Thymus (tissue), 11 donors: ENCODE results near the gene CRTC3. TPM values are rescaled to one million over a fixed set of nuclear protein-coding genes. Genes with fewer than 3 reads are reported as not detected.

Source experiments
- DNase-seq, 9 donors: peaks; one replicate each; pipeline ENCODE4 v3.0.0-alpha.2; 2013; ENCODE audit warnings: low spot score in 9 of 9, low read depth in 6 of 9, missing footprints in 1 of 9
- H3K27ac ChIP-seq, 2 donors: one replicate each; pipeline ENCODE4 v1.5.1; 2013; ENCODE audit warnings: control low read depth in 1 of 2, low read depth in 1 of 2, low read length in 1 of 2, mild to moderate bottlenecking in 1 of 2, moderate library complexity in 1 of 2
- H3K27me3 ChIP-seq, 2 donors: one replicate each; pipeline ENCODE4 v1.5.1; 2013; ENCODE audit warnings: low read length in 1 of 2; ENCODE audit not compliant: control insufficient read depth in 2 of 2, insufficient read depth in 1 of 2
- H3K36me3 ChIP-seq, 2 donors: one replicate each; pipeline ENCODE4 v1.5.1; 2013; ENCODE audit warnings: low read length in 1 of 2, mild to moderate bottlenecking in 1 of 2, moderate library complexity in 1 of 2; ENCODE audit not compliant: control insufficient read depth in 2 of 2, insufficient read depth in 2 of 2
- H3K4me1 ChIP-seq, 2 donors: one replicate each; pipeline ENCODE4 v1.5.1; 2013; ENCODE audit warnings: low read length in 2 of 2; ENCODE audit not compliant: control insufficient read depth in 2 of 2, insufficient read depth in 2 of 2
- H3K4me3 ChIP-seq, 2 donors: one replicate each; pipeline ENCODE4 v1.5.1; 2013; ENCODE audit warnings: low read length in 2 of 2, control low read depth in 1 of 2, mild to moderate bottlenecking in 1 of 2
- H3K9me3 ChIP-seq, 2 donors: one replicate each; pipeline ENCODE4 v1.5.1; 2013; ENCODE audit warnings: low read length in 1 of 2, mild to moderate bottlenecking in 1 of 2; ENCODE audit not compliant: control insufficient read depth in 2 of 2, insufficient read depth in 1 of 2
- WGBS: extraction: QIAGEN DNeasy Blood & Tissue Kit; methylation state at CpG from one replicate; pipeline ENCODE4 v1.1.7; 2013; 5-methylcytosine and 5-hydroxymethylcytosine counted together
- polyA plus RNA-seq: library from polyadenylated mRNA; stranded (reverse); fragments of 200-250 nt; gene quantifications from one replicate; pipeline ENCODE4 v1.2.3, GENCODE V29; 2013
- total RNA-seq: library from RNA; stranded (reverse); fragments of 120-200 nt; gene quantifications from one replicate; pipeline ENCODE4 v1.2.4, GENCODE V29; 2013
- donor health status: healthy.

Gene CRTC3
- total and polyA plus RNA-seq, 2 donors = 5.8 to 17.9 TPM

DNA sequence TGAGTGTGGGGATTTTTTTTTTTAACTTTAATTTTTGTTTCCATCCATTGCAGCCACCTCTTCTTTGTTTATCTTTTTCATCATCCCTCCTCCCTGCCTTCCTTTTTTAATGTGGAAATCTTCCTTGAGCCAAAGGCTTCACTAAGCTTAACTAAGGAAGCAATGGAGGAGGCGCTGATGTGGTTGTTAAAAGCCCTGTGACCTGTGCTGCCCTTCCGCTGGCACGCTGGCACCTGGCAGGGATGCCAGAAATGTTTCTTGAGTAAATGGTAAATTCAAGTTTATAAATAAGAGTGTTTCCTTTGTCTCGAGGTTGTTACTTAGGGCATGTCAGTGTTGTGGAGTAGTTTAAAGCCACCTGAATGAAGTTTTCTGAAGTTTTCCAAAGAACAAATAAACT, 69.4 kb downstream of the CRTC3 start:
- no peak for DNase-seq
- Histone ChIP-seq H3K9me3 (no peaks in the 10 kb centered on the region), H3K4me3 (no peak overlapping the region), H3K4me1 (peaks cover 12 to 50% of the 10 kb centered on the region in 2 donors), H3K27ac (peak overlapping the region in 1 of 2 donors; percentile 22), H3K36me3 (peaks cover 0 to 26% of the 10 kb centered on the region in 2 donors), H3K27me3 (no peaks in the 10 kb centered on the region)
- WGBS = 87% methylated on average over 4 of the region's 4 CpGs

GRCh38 chr15:90599644-90600043, 69.9 kb downstream of the CRTC3 start:
- Histone ChIP-seq H3K4me1 (peaks cover 7 to 44% of the 10 kb centered on the region in 2 donors), H3K9me3 (no peaks in the 10 kb centered on the region), H3K27ac (peak overlapping the region in 1 of 2 donors; percentile 45), H3K4me3 (no peak overlapping the region), H3K27me3 (no peaks in the 10 kb centered on the region), H3K36me3 (peaks cover 0 to 29% of the 10 kb centered on the region in 2 donors)
- no peak for DNase-seq
- 49% methylated on average over 6 of the region's 6 CpGs for WGBS

DNA sequence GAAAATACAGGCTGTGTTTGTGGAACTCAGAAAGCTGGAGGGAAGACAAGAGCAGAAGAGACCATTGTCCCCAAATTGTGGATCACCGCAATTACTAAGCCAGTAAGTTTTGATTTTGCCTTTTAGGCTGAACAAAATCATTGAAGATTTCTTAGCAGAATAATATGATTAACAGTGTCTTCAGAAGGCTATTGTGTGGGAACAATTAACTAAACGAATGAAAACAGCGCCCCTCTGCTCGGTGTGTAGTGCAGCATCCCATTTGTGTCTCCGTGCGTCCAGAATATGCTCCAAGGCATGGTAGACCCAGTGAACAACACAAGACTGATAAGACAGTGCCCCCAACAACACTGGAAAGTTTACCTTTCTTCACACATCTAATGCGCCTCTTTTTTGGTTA, 71.2 kb downstream of the CRTC3 start:
- Histone ChIP-seq H3K9me3 (no peaks in the 10 kb centered on the region), H3K4me1 (peaks cover 7 to 33% of the 10 kb centered on the region in 2 donors), H3K36me3 (peaks cover 0 to 31% of the 10 kb centered on the region in 2 donors), H3K27me3 (no peaks in the 10 kb centered on the region), H3K27ac (no peak overlapping the region), H3K4me3 (no peak overlapping the region)
- WGBS = over 99% methylated on average over 7 of the region's 7 CpGs
- DNase-seq = no peak

- Histone ChIP-seq H3K36me3 (peaks cover 9 to 35% of the 10 kb centered on the region in 2 donors), H3K4me1 (peaks cover 0 to 8% of the 10 kb centered on the region in 2 donors), H3K9me3 (no peaks in the 10 kb centered on the region), H3K27me3 (no peaks in the 10 kb centered on the region), H3K27ac (no peak overlapping the region), H3K4me3 (no peak overlapping the region)
- peak in 2 of 9 donors; percentile 38 to 57 for DNase-seq
- WGBS = 95% methylated on average over 4 of the region's 4 CpGs
Observed at GRCh38 chr15:90603893-90604292, 74.2 kb downstream of the CRTC3 start.

- H3K27me3 ChIP-seq = no peaks in the 10 kb centered on the region
- WGBS = 99% methylated on average over 7 of the region's 7 CpGs
- H3K36me3 ChIP-seq = peaks cover 13 to 45% of the 10 kb centered on the region in 2 donors
- H3K27ac ChIP-seq = no peak overlapping the region
- no peak for DNase-seq
- no peaks in the 10 kb centered on the region for H3K9me3 ChIP-seq
- no peak overlapping the region for H3K4me3 ChIP-seq
- no peaks in the 10 kb centered on the region for H3K4me1 ChIP-seq
Observed at GRCh38 chr15:90606641-90607040, 76.9 kb downstream of the CRTC3 start.

- Histone ChIP-seq H3K27ac (no peak overlapping the region), H3K27me3 (no peaks in the 10 kb centered on the region), H3K4me3 (no peak overlapping the region), H3K9me3 (no peaks in the 10 kb centered on the region), H3K4me1 (no peaks in the 10 kb centered on the region), H3K36me3 (peaks cover 20 to 44% of the 10 kb centered on the region in 2 donors)
- no peak for DNase-seq
- WGBS = 95% methylated on average over 9 of the region's 9 CpGs
Observed at GRCh38 chr15:90607361-90607760, 77.6 kb downstream of the CRTC3 start.

DNA sequence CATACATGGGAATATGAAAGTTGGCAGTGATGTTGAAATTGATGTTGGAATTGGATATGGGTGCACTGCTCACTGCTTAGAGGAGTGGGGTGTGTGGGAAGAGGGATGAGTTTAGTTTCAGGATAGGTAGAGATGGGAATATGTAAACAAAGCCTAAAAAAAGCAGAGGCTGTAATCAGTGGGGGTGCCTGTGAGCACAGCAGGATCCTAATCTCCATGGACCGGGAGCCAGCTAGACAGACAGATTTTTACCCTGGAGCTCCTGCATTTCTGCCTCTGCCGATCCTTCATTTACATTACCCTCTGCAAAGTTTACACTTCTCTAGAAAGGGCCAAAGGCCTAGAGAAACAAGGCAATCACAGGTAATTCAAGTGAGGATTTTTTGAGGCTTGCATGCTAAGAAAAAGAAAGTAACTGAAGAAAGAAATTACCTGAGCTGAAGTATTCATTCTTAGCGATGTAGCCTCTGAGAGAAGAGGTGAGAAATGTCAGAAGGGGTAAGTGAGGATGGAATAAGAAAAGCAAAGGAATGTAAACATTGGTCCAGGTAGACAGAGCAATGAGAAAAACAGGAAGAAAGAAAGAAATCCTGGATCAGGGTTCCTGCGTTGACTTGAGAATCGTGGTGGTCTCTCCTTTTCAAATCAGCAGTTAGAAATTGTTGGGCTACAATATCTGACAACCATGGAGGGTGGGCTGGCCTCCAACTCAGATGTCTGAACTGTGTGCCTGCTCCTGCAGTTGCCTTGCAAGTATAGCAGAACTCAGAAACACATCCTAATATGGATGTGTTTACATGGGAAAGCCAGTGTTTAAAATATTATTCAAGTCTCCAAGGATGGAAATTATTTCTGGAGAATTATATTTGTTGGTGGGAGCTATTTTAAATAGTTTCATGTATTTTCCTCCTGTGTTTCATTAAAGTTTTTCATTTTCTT, 79.8 kb downstream of the CRTC3 start:
- H3K4me1 ChIP-seq = no peaks in the 10 kb centered on the region
- DNase-seq = no peak
- no peaks in the 10 kb centered on the region for H3K9me3 ChIP-seq
- no peaks in the 10 kb centered on the region for H3K27me3 ChIP-seq
- WGBS = 94% methylated on average over 5 of the region's 5 CpGs
- H3K4me3 ChIP-seq = no peak overlapping the region
- H3K27ac ChIP-seq = no peak overlapping the region
- H3K36me3 ChIP-seq = peaks cover 23 to 39% of the 10 kb centered on the region in 2 donors

DNA sequence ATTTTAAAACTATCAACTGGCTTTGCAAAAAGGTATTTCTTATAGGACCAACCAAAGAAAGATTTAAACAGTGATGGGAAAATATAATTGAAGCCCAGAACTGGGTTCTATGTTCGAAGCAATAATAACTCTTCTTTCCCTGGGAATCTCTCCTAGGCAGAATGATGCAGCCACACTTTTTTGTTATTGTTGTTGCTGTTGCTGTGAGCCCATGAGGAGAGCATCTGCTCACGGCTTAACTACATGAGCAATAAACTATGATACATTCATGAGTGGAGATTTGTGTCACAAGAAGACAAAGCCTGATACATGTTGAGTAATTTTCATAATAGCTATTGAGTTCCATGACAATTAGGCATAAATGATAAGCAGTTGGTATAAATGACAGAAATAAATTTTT, 80.5 kb downstream of the CRTC3 start:
- DNase-seq = no peak
- Histone ChIP-seq H3K27me3 (no peaks in the 10 kb centered on the region), H3K27ac (no peak overlapping the region), H3K4me3 (no peak overlapping the region), H3K9me3 (no peaks in the 10 kb centered on the region), H3K4me1 (no peaks in the 10 kb centered on the region), H3K36me3 (peaks cover 23 to 39% of the 10 kb centered on the region in 2 donors)
- WGBS = 99% methylated on average over 2 of the region's 2 CpGs

DNA sequence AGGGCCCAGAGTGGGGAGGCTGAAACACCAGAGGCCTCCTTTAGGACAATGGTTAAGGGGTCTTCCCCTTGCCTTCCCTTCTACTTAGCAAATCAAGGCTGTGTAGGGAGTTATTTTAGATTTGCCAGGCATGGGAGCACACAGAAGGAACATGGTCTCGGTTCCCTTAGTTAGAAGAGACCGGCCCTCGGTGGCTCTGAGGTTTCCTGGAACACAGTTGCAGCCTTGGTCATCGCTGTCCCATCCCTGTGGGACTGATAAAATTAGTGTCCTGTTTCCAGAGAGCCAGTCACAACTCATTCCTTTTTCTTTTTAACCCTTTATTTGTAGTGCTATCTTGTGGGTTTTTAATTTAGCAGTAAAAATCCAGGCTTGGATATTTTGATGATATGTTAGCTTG, 81.4 kb downstream of the CRTC3 start:
- Histone ChIP-seq H3K27ac (no peak overlapping the region), H3K27me3 (no peaks in the 10 kb centered on the region), H3K4me3 (no peak overlapping the region), H3K36me3 (peaks cover 29 to 40% of the 10 kb centered on the region in 2 donors), H3K9me3 (no peaks in the 10 kb centered on the region), H3K4me1 (no peaks in the 10 kb centered on the region)
- no peak for DNase-seq
- 97% methylated on average over 4 of the region's 4 CpGs for WGBS
